ENCODE data around the gene AOX1. TPM values are rescaled to one million over a fixed set of nuclear protein-coding genes. Genes with fewer than 3 reads are reported as not detected.
"Not testable (repeated sequence)": the region's sequence is repeated elsewhere in the genome, so short reads cannot be mapped to it uniquely, and the experiment has no call there.

The AOX1 gene
- total RNA-seq, 1 experiment from 2014 or later: 0.45 TPM

- no TSS peak for BruUV-seq (replicated peaks)
- no peak for TF ChIP-seq CTCF (IDR thresholded peaks at IDR 0.05; ENCODE audit: unreplicated experiment)
- CTCF ChIA-PET: no interaction called here
- intact Hi-C loops (cut with micrococcal nuclease; ENCODE audit: unreplicated experiment): no loop called here
- Mint-ChIP-seq H3K4me3 (ENCODE audit: low read depth, unreplicated experiment) (no peak overlapping the region), H3K4me1 (ENCODE audit: low read depth, unreplicated experiment) (no peaks in the 10 kb centered on the region), H3K9me3 (ENCODE audit: low read depth, unreplicated experiment) (no peaks in the 10 kb centered on the region), H3K36me3 (ENCODE audit: insufficient read depth, unreplicated experiment) (no peaks in the 10 kb centered on the region), H3K27ac (ENCODE audit: unreplicated experiment) (no peak overlapping the region), H3K27me3 (ENCODE audit: unreplicated experiment) (peaks cover 30% of the 10 kb centered on the region)
- DNase-seq: no peak
These were observed 41.4 kb downstream of the AOX1 start for GRCh38 chr2:200627110-200627770.

- H3K27ac Mint-ChIP-seq (ENCODE audit: unreplicated experiment); H3K4me3 Mint-ChIP-seq (ENCODE audit: low read depth, unreplicated experiment); H3K9me3 Mint-ChIP-seq (ENCODE audit: low read depth, unreplicated experiment); BruUV-seq (replicated peaks); CTCF ChIA-PET; H3K4me1 Mint-ChIP-seq (ENCODE audit: low read depth, unreplicated experiment); intact Hi-C loops (cut with micrococcal nuclease; ENCODE audit: unreplicated experiment); DNase-seq; H3K36me3 Mint-ChIP-seq (ENCODE audit: insufficient read depth, unreplicated experiment): not testable (repeated sequence)
- peaks cover 37% of the 10 kb centered on the region for H3K27me3 Mint-ChIP-seq (ENCODE audit: unreplicated experiment)
These were observed 42.6 kb downstream of the AOX1 start for GRCh38 chr2:200628461-200628860.

- Mint-ChIP-seq H3K9me3 (ENCODE audit: low read depth, unreplicated experiment) (no peaks in the 10 kb centered on the region), H3K4me1 (ENCODE audit: low read depth, unreplicated experiment) (no peaks in the 10 kb centered on the region), H3K4me3 (ENCODE audit: low read depth, unreplicated experiment) (no peak overlapping the region), H3K36me3 (ENCODE audit: insufficient read depth, unreplicated experiment) (no peaks in the 10 kb centered on the region), H3K27me3 (ENCODE audit: unreplicated experiment) (peaks cover 62% of the 10 kb centered on the region), H3K27ac (ENCODE audit: unreplicated experiment) (no peak overlapping the region)
- CTCF ChIA-PET: no interaction called here
- intact Hi-C loops (cut with micrococcal nuclease; ENCODE audit: unreplicated experiment): no loop called here
- DNase-seq: no peak
- no peak for TF ChIP-seq CTCF (IDR thresholded peaks at IDR 0.05; ENCODE audit: unreplicated experiment)
- no TSS peak for BruUV-seq (replicated peaks)
These were observed 45.5 kb downstream of the AOX1 start for GRCh38 chr2:200631287-200631686.

- Mint-ChIP-seq H3K36me3 (ENCODE audit: insufficient read depth, unreplicated experiment) (no peaks in the 10 kb centered on the region), H3K4me3 (ENCODE audit: low read depth, unreplicated experiment) (no peak overlapping the region), H3K27me3 (ENCODE audit: unreplicated experiment) (peaks cover 51% of the 10 kb centered on the region), H3K4me1 (ENCODE audit: low read depth, unreplicated experiment) (no peaks in the 10 kb centered on the region), H3K9me3 (ENCODE audit: low read depth, unreplicated experiment) (no peaks in the 10 kb centered on the region), H3K27ac (ENCODE audit: unreplicated experiment) (no peak overlapping the region)
- CTCF ChIA-PET: no interaction called here
- DNase-seq: no peak
- intact Hi-C loops (cut with micrococcal nuclease; ENCODE audit: unreplicated experiment): no loop called here
- no TSS peak for BruUV-seq (replicated peaks)
- no peak for TF ChIP-seq CTCF (IDR thresholded peaks at IDR 0.05; ENCODE audit: unreplicated experiment)
These were observed 48.6 kb downstream of the AOX1 start for GRCh38 chr2:200634231-200634964.

- H3K27ac Mint-ChIP-seq (ENCODE audit: unreplicated experiment): no peak overlapping the region
- no peaks in the 10 kb centered on the region for H3K9me3 Mint-ChIP-seq (ENCODE audit: low read depth, unreplicated experiment)
- intact Hi-C loops (cut with micrococcal nuclease; ENCODE audit: unreplicated experiment): no loop called here
- no peak overlapping the region for H3K4me3 Mint-ChIP-seq (ENCODE audit: low read depth, unreplicated experiment)
- no peak for TF ChIP-seq CTCF (IDR thresholded peaks at IDR 0.05; ENCODE audit: unreplicated experiment)
- no peaks in the 10 kb centered on the region for H3K4me1 Mint-ChIP-seq (ENCODE audit: low read depth, unreplicated experiment)
- CTCF ChIA-PET: no interaction called here
- BruUV-seq (replicated peaks): no TSS peak
- peaks cover 51% of the 10 kb centered on the region for H3K27me3 Mint-ChIP-seq (ENCODE audit: unreplicated experiment)
- H3K36me3 Mint-ChIP-seq (ENCODE audit: insufficient read depth, unreplicated experiment): no peaks in the 10 kb centered on the region
- no peak for DNase-seq
These were observed 49.4 kb downstream of the AOX1 start for GRCh38 chr2:200635251-200635650.
